GM12878 (cell line): Measurements from ENCODE around the gene CSH2. TPM values are rescaled to one million over a fixed set of nuclear protein-coding genes. Genes with fewer than 3 reads are reported as not detected.
"Not testable (repeated sequence)": the region's sequence is repeated elsewhere in the genome, so short reads cannot be mapped to it uniquely, and the experiment has no call there.

Experiments used
- ATAC-seq: fragments of 200-7000 bp; cut with Tn5 transposase; 3 replicates; pipeline ENCODE4 v1.9.1; 2020; ENCODE audit warnings: mild to moderate bottlenecking, moderate library complexity
- BruUV-seq: library from RNA; stranded (reverse); fragments of 400-500 nt; replicated peaks from 2 replicates; lab custom pipeline; 2021; lab: Mats Ljungman, UMichigan
- CTCF ChIA-PET: fragments of 300-600 bp; sonication (Branson Sonifier 250); formaldehyde crosslinking; extraction: SDS; loops from one replicate; lab custom pipeline; 2021; ENCODE audit warnings: inconsistent platforms; lab: Yijun Ruan, JAX
- POLR2A ChIA-PET: fragments of 350-600 bp; formaldehyde crosslinking; extraction: SDS; loops from one replicate; lab custom pipeline; 2021; ENCODE audit warnings: inconsistent platforms; lab: Charles Lee
- RAD21 ChIA-PET: fragments of 300-600 bp; sonication (Branson Sonifier 250); formaldehyde crosslinking; loops from one replicate; lab custom pipeline; 2023; ENCODE audit warnings: antibody characterized with exemption; ENCODE audit not compliant: unreplicated experiment; lab: Charles Lee
- SMC1A ChIA-PET: fragments of 300-600 bp; sonication (Branson Sonifier 250); formaldehyde crosslinking; loops from one replicate; lab custom pipeline; 2023; ENCODE audit not compliant: unreplicated experiment, uncharacterized antibody; lab: Charles Lee
- DNase-seq: peaks from one replicate; pipeline ENCODE4 v3.0.0-alpha.2; 2011; ENCODE audit warnings: low read depth, low spot score
- FAIRE-seq: peaks from 3 replicates; lab custom pipeline; 2011; peaks lifted over from hg19 to GRCh38; lab: Jason Lieb, UNC
- H2AFZ ChIP-seq: 2 replicates; pipeline ENCODE4 v1.6.0; 2011; ENCODE audit warnings: low read depth, low read length, control low read depth; ENCODE audit not compliant: control insufficient read depth
- H3K27ac ChIP-seq: 2 replicates; pipeline ENCODE4 v1.5.1; 2011; ENCODE audit warnings: control low read depth; ENCODE audit not compliant: control insufficient read depth, insufficient read depth
- H3K27me3 ChIP-seq, 2 experiments: replicated peaks in 1 of 2; 2 replicates each; pipeline versions ENCODE4 v1.6.0 to v1.6.1; 2011; ENCODE audit warnings: low read length in 1 of 2; ENCODE audit not compliant: control insufficient read depth in 2 of 2, insufficient read depth in 2 of 2
- H3K36me3 ChIP-seq, 2 experiments: 2 replicates each; pipeline ENCODE4 v1.5.1; 2011; ENCODE audit warnings: low read length in 1 of 2; ENCODE audit not compliant: control insufficient read depth in 2 of 2, insufficient read depth in 2 of 2
- H3K4me1 ChIP-seq: 2 replicates; pipeline ENCODE4 v1.6.1; 2011; ENCODE audit warnings: mild to moderate bottlenecking, low read length, moderate library complexity, mixed read lengths; ENCODE audit not compliant: control insufficient read depth, insufficient read depth
- H3K4me2 ChIP-seq: 2 replicates; pipeline ENCODE4 v1.6.0; 2011; ENCODE audit warnings: control low read depth; ENCODE audit not compliant: control insufficient read depth, insufficient read depth
- H3K4me3 ChIP-seq: fragments of 200-600 bp; sonication (generic); 2 replicates; pipeline ENCODE4 v1.5.1; 2016
- H3K79me2 ChIP-seq: 2 replicates; pipeline ENCODE4 v1.6.0; 2011; ENCODE audit warnings: low read length; ENCODE audit not compliant: control insufficient read depth, insufficient read depth
- H3K9ac ChIP-seq: 2 replicates; pipeline ENCODE4 v1.8.0; 2011; ENCODE audit warnings: low read length, control low read depth, mixed read lengths; ENCODE audit not compliant: control insufficient read depth, insufficient read depth
- H3K9me3 ChIP-seq: replicated peaks from 3 replicates; pipeline ENCODE4 v1.5.1; 2011; ENCODE audit warnings: mild to moderate bottlenecking, low read length; ENCODE audit not compliant: control insufficient read depth, insufficient read depth
- H4K20me1 ChIP-seq: 2 replicates; pipeline ENCODE4 v1.6.0; 2011; ENCODE audit not compliant: control insufficient read depth, insufficient read depth
- CHD1 ChIP-seq: IDR thresholded peaks from 2 replicates; pipeline ENCODE4 v1.6.1; 2012; ENCODE audit warnings: low read depth, low read length, improper control_type of control experiment
- EED ChIP-seq: sonication (generic); IDR thresholded peaks from 2 replicates; pipeline ENCODE4 v1.6.1; 2016; ENCODE audit warnings: antibody characterized with exemption, low read depth
- EGR1 ChIP-seq, 2 experiments: IDR thresholded peaks; 1 replicate in 1 of 2; 2 replicates in 1 of 2; pipeline ENCODE4 v1.6.1; 2011 to 2012; ENCODE audit warnings: low read depth in 2 of 2, low read length in 2 of 2, borderline replicate concordance in 1 of 2, mild to moderate bottlenecking in 1 of 2, moderate library complexity in 1 of 2
- HDGF ChIP-seq: fragments of 450-650 bp; IDR thresholded peaks from 2 replicates; pipeline ENCODE4 v1.6.1; 2016; ENCODE audit warnings: antibody characterized with exemption
- KDM1A ChIP-seq: fragments of 200-600 bp; sonication (generic); IDR thresholded peaks from 2 replicates; pipeline ENCODE4 v1.6.1; 2016; ENCODE audit warnings: borderline replicate concordance
- MYC ChIP-seq: IDR thresholded peaks from 2 replicates; pipeline ENCODE4 v1.6.1; 2011; ENCODE audit warnings: mild to moderate bottlenecking, low read length, moderate library complexity, inconsistent platforms; ENCODE audit not compliant: insufficient read depth, insufficient replicate concordance, insufficient read length, severe bottlenecking
- NBN ChIP-seq: fragments of 450-650 bp; IDR thresholded peaks from 2 replicates; pipeline ENCODE4 v1.6.1; 2016
- PML ChIP-seq: IDR thresholded peaks from 2 replicates; pipeline ENCODE4 v1.6.1; 2012; ENCODE audit warnings: low read length, inconsistent platforms
- RCOR1 ChIP-seq: conservative IDR thresholded peaks from 2 replicates; pipeline ENCODE4 v1.6.1; 2012; ENCODE audit warnings: low read depth, low read length, improper control_type of control experiment
- RUNX3 ChIP-seq: IDR thresholded peaks from 2 replicates; pipeline ENCODE4 v1.6.1; 2012; ENCODE audit warnings: low read length, inconsistent platforms
- SREBF2 ChIP-seq: IDR thresholded peaks from 2 replicates; pipeline ENCODE4 v1.6.1; 2012; ENCODE audit warnings: mild to moderate bottlenecking, low read length
- ZNF217 ChIP-seq: fragments of 450-650 bp; IDR thresholded peaks from 2 replicates; pipeline ENCODE4 v1.6.1; 2017; ENCODE audit warnings: antibody characterized with exemption, mild to moderate bottlenecking
- ZZZ3 ChIP-seq: IDR thresholded peaks from 2 replicates; pipeline ENCODE4 v1.6.1; 2011; ENCODE audit warnings: low read depth; ENCODE audit not compliant: control insufficient read depth, insufficient read length
- WGBS: methylation state at CpG from one replicate; pipeline ENCODE4 v1.1.6; 2016; ENCODE audit warnings: low lambda C conversion rate; ENCODE audit not compliant: insufficient replicate concordance, insufficient coverage; ENCODE audit errors: missing lambda C conversion rate; 5-methylcytosine and 5-hydroxymethylcytosine counted together
- in situ Hi-C: fragments of 300-500 bp; cut with MboI; formaldehyde crosslinking; loops from 9 replicates; pipeline ENCODE4 v1.14.3; 2018; ENCODE audit warnings: mixed read lengths
- intact Hi-C: fragments of 100-400 bp; cut with micrococcal nuclease; formaldehyde crosslinking; loops from one replicate; pipeline ENCODE4 v1.14.2; 2022; ENCODE audit not compliant: unreplicated experiment
- polyA plus RNA-seq, 11 experiments: library from polyadenylated mRNA; depleted of rRNA in 4 of 11; unstranded in 6 of 11; stranded (reverse) in 5 of 11; fragments of >200 nt; fragmentation: Nextera tagmentation in 4 of 11; fragmentation: Illumina TruSeq in 1 of 11; extraction: Ambion mirVana in 4 of 11; extraction: Trizol in 1 of 11; gene quantifications; 1 replicate in 1 of 11; 2 replicates in 10 of 11; pipeline versions ENCODE4 v1.2.1 to v1.2.3, GENCODE V29; 2011 to 2016; ENCODE audit warnings: inconsistent platforms in 2 of 11, missing spikeins in 2 of 11, low read depth in 1 of 11
- total RNA-seq, 4 experiments: library from RNA; depleted of rRNA in 3 of 4; stranded (reverse); fragments of >200 nt in 3 of 4; fragmentation: Illumina TruSeq in 1 of 4; extraction: Trizol in 1 of 4; gene quantifications; 2 replicates each; pipeline versions ENCODE4 v1.2.1 to v1.2.3, GENCODE V29; 2013 to 2021
- TF ChIP-seq, protein P1 (sequence below): fragments of 450-650 bp; formaldehyde crosslinking; IDR thresholded peaks from 2 replicates; pipeline ENCODE4 v1.4.0; 2020; ENCODE audit warnings: mild to moderate bottlenecking, moderate library complexity
- TF ChIP-seq, protein P2 (sequence below): fragments of 450-650 bp; IDR thresholded peaks from 2 replicates; pipeline ENCODE4 v1.6.1; 2017; ENCODE audit warnings: mild to moderate bottlenecking

Gene CSH2
- total and polyA plus RNA-seq, 10 of the 15 experiments (the other 5 are each of a cell fraction or from before 2014, with no cell fraction given) = not detected

DNA sequence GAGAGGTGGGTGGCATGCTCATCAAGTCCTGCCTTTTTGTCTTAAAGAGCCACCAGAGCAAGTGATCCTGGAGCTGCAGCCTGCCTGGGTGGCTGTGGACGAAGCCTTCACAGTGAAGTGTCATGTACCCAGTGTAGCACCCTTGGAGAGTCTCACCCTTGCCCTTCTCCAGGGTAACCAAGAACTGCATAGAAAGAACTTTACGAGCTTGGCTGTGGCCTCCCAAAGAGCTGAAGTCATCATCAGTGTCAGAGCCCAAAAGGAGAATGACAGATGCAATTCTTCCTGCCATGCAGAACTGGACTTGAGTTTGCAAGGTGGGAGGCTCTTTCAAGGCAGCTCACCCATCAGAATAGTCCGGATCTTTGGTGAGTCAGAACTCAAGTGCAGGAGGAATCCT, 14.2 kb downstream of the CSH2 start:
- ATAC-seq (no peak), DNase-seq (no peak), FAIRE-seq (no peak)
- RAD21 ChIA-PET = no interaction called here
- H3K4me2 ChIP-seq = no peak overlapping the region
- no peaks in the 10 kb centered on the region for H4K20me1 ChIP-seq
- H3K27ac ChIP-seq = no peak overlapping the region
- in situ Hi-C loops (no loop called here), intact Hi-C loops (no loop called here)
- H3K9me3 ChIP-seq = no peaks in the 10 kb centered on the region
- WGBS = 0% methylated on average over 3 of the region's 3 CpGs
- SMC1A ChIA-PET = interaction anchor here (0.7 to 1.8 kb wide), 5 partner anchors 10 to 370 kb away, joined by 3 to 4 read pairs (median 3); no protein-coding TSS in a partner anchor
- no peak overlapping the region for H3K4me3 ChIP-seq
- CTCF ChIA-PET = interaction anchor here (1.4 to 3.4 kb wide), 7 partner anchors 8 to 31 kb away, joined by 4 to 14 read pairs (median 6); no protein-coding TSS in a partner anchor
- POLR2A ChIA-PET = interaction anchor here (0.5 to 1.9 kb wide), 2 partner anchors 11 to 108 kb away, joined by 3 to 6 read pairs; no protein-coding TSS in a partner anchor
- no peaks in the 10 kb centered on the region for H3K36me3 ChIP-seq
- H3K9ac ChIP-seq = no peak overlapping the region
- no peaks in the 10 kb centered on the region for H3K79me2 ChIP-seq
- TF ChIP-seq, protein P1, sequence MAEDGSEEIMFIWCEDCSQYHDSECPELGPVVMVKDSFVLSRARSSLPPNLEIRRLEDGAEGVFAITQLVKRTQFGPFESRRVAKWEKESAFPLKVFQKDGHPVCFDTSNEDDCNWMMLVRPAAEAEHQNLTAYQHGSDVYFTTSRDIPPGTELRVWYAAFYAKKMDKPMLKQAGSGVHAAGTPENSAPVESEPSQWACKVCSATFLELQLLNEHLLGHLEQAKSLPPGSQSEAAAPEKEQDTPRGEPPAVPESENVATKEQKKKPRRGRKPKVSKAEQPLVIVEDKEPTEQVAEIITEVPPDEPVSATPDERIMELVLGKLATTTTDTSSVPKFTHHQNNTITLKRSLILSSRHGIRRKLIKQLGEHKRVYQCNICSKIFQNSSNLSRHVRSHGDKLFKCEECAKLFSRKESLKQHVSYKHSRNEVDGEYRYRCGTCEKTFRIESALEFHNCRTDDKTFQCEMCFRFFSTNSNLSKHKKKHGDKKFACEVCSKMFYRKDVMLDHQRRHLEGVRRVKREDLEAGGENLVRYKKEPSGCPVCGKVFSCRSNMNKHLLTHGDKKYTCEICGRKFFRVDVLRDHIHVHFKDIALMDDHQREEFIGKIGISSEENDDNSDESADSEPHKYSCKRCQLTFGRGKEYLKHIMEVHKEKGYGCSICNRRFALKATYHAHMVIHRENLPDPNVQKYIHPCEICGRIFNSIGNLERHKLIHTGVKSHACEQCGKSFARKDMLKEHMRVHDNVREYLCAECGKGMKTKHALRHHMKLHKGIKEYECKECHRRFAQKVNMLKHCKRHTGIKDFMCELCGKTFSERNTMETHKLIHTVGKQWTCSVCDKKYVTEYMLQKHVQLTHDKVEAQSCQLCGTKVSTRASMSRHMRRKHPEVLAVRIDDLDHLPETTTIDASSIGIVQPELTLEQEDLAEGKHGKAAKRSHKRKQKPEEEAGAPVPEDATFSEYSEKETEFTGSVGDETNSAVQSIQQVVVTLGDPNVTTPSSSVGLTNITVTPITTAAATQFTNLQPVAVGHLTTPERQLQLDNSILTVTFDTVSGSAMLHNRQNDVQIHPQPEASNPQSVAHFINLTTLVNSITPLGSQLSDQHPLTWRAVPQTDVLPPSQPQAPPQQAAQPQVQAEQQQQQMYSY = no peak
- TF ChIP-seq HDGF (no peak), PML (no peak), NBN (no peak), RCOR1 (no peak), ZZZ3 (no peak), SREBF2 (no peak), CHD1 (no peak), MYC (no peak), ZNF217 (no peak), EGR1 (IDR thresholded peaks at IDR 0.05; ENCODE audit: borderline replicate concordance in 1 of 2, low read depth in 2 of 2, low read length in 2 of 2) (no peak), RUNX3 (no peak), KDM1A (no peak), EED (no peak)
- TF ChIP-seq, protein P2, sequence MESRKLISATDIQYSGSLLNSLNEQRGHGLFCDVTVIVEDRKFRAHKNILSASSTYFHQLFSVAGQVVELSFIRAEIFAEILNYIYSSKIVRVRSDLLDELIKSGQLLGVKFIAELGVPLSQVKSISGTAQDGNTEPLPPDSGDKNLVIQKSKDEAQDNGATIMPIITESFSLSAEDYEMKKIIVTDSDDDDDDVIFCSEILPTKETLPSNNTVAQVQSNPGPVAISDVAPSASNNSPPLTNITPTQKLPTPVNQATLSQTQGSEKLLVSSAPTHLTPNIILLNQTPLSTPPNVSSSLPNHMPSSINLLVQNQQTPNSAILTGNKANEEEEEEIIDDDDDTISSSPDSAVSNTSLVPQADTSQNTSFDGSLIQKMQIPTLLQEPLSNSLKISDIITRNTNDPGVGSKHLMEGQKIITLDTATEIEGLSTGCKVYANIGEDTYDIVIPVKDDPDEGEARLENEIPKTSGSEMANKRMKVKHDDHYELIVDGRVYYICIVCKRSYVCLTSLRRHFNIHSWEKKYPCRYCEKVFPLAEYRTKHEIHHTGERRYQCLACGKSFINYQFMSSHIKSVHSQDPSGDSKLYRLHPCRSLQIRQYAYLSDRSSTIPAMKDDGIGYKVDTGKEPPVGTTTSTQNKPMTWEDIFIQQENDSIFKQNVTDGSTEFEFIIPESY = no peak
- H3K4me1 ChIP-seq = no peaks in the 10 kb centered on the region
- BruUV-seq = no TSS peak
- H2AFZ ChIP-seq = no peak overlapping the region
- peaks cover 1 to 4% of the 10 kb centered on the region in 2 experiments; a peak in 2 of 4 replicates for H3K27me3 ChIP-seq

DNA sequence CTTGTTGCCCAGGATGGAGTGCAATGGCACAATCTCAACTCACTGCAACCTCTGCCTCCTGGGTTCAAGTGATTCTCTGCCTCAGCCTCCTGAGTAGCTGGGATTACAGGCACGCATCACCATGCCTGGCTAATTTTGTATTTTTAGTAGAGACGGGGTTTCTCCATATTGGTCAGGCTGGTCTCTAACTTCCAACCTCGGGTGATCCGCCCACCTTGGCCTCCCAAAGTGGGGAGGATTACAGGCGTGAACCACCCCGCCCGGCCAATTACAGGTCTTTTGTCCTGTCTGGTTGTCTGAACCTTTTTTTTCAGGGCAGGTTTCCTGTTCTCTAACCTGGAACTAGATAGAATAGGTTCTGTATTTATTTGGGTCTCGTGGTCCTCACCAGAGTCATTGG, 17.1 kb downstream of the CSH2 start:
- H2AFZ ChIP-seq, BruUV-seq, H3K79me2 ChIP-seq, H3K36me3 ChIP-seq, H3K4me2 ChIP-seq, H3K9me3 ChIP-seq, DNase-seq, intact Hi-C loops, POLR2A ChIA-PET, in situ Hi-C loops, FAIRE-seq, H3K27me3 ChIP-seq, H4K20me1 ChIP-seq, H3K4me3 ChIP-seq, H3K27ac ChIP-seq, RAD21 ChIA-PET, H3K9ac ChIP-seq, H3K4me1 ChIP-seq, ATAC-seq: not testable (repeated sequence)
- ChIA-PET CTCF (interaction anchor here (0.7 to 3.0 kb wide), 4 partner anchors 9 to 54 kb away, joined by 3 to 16 read pairs (median 4); no protein-coding TSS in a partner anchor), SMC1A (interaction anchor here (0.5 kb wide), 1 partner anchor 658 kb away, joined by 3 read pairs; no protein-coding TSS in a partner anchor)
- WGBS = 52% methylated on average over 8 of the region's 8 CpGs
